A673 (cell line): ENCODE measurements around the gene FADS3.

Experiments used
- CTCF ChIP-seq: fragments of 300-800, 200-600 bp; sonication (generic); conservative IDR thresholded peaks from 2 replicates; pipeline ENCODE4 v1.5.1; 2017; ENCODE audit warnings: low read depth, mild to moderate bottlenecking, antibody characterized with exemption, low read length, moderate library complexity, mixed read lengths
- EZH2 ChIP-seq: fragments of 200-600 bp; sonication (generic); IDR thresholded peaks from 2 replicates; pipeline ENCODE4 v1.6.1; 2017; ENCODE audit warnings: borderline replicate concordance, low read depth, mild to moderate bottlenecking, mixed read lengths, antibody characterized with exemption, low read length; ENCODE audit not compliant: poor library complexity, severe bottlenecking

- TF ChIP-seq CTCF (no peak), EZH2 (no peak)
Measured at GRCh38 chr11:61869429-61869707, 22.0 kb downstream of the FADS3 start.
